ENCODE data around the gene ZNF770. TPM values are rescaled to one million over a fixed set of nuclear protein-coding genes. Genes with fewer than 3 reads are reported as not detected.

The ZNF770 gene
- total RNA-seq, 2 experiments from 2014 or later: 15.5 to 30.0 TPM

Other genes starting within 250 kb of the ZNF770 start
- not detected in 2 replicates for gene GJD2, start 233.3 kb downstream of the ZNF770 start, total RNA-seq (2014; rRNA removed; shearing (Covaris generic))
- gene GJD2, start 233.3 kb downstream of the ZNF770 start, total RNA-seq (2022): not detected in 2 replicates
- gene ACTC1, start 192.7 kb downstream of the ZNF770 start, total RNA-seq (2014; rRNA removed; shearing (Covaris generic)): not detected in 2 replicates
- not detected in 2 replicates for gene ACTC1, start 192.7 kb downstream of the ZNF770 start, total RNA-seq (2022)
- gene AQR, start 18.5 kb downstream of the ZNF770 start, total RNA-seq (2014; rRNA removed; shearing (Covaris generic)): 18.5 and 20.3 TPM in 2 replicates
- gene AQR, start 18.5 kb downstream of the ZNF770 start, total RNA-seq (2022): 34.8 and 36.4 TPM in 2 replicates
- gene NANOGP8, start 97.0 kb upstream of the ZNF770 start, total RNA-seq (2014; rRNA removed; shearing (Covaris generic)): not detected in 2 replicates
- not detected in 2 replicates for gene NANOGP8, start 97.0 kb upstream of the ZNF770 start, total RNA-seq (2022)

All from OCI-LY7 (cell line).